CD4-positive, alpha-beta T cell treated with Interleukin-2 at 100 ng/mL for 4 hours (primary cell): Measurements from ENCODE around the gene HAGHL.
"Not testable (repeated sequence)": the region's sequence is repeated elsewhere in the genome, so short reads cannot be mapped to it uniquely, and the experiment has no call there.

Experiments
- DNase-seq: peaks from one replicate; pipeline ENCODE4 v3.0.0-alpha.2; 2020; ENCODE audit warnings: low spot score

HAGHL gene

DNA sequence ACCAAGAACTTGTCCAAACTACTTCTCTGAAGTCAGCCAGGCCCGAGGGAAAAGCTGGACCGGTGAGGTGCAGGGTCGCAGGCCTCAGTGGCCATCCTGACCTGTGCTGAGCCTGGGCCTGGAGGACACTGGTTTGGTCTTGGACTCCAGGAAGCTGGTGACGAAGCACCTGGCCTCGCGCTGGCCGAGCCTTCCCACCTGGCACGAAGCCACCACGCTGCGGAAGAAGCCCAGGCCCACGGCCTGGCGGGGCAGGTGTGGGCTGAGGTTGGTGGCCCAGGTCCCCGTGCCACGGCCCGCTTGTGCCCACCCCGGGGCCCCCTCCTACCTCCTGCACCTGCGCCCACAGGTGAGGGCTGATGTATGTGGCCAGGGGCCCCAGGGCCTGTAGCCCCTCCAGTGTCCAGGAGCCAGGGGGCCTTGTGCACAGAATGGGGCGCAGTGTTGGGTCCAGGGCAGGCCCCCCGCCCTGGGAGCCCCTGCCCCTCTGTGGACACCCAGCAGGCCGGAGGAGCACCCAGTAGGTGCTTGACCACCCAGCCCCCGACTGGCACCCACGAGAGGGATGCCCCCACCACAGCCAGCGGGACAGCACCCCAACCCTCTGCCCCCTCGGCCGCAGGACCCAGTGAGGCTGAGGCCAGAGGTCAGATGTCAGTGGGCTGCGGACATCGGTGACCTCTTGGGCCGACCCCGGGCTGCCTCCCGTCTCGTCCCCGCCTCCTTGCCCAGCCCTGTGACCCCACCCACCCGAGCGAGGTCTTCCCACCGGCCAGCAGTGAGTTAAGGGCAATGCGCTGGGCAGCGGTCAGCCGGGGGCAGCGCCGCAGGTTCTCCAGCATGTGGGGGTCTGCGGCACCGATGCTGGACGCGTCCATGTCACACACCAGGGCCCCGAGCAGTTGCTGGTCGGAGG is 47.4 kb downstream of the HAGHL start:
- no peak for DNase-seq

DNA sequence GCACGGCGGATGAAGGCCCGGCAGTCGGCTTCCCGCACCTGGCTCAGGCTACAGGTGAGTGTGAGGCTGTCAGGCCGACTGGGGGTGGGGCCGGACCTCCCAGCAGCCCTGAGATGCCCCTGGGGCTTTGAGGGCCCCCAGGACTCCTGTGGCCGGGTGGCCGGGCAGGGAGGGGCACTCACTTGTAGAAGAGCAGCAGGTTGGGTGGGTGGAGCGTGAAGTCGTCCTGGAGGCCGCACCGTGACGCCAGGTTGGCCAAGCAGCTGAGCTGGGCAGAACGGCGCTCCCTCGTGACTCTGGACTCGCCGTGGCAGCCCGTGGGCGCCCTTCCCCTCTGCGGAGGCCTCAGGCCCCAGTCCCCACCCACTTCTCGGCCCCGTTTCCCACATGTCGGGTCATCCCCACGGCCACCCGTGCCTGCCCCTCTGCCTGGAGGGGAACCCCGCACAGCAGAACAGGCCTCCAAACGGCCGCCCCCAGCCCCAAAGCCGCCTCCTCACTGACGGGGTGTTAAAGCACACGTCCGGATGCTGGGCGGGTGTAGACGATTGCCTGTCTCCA is 48.4 kb downstream of the HAGHL start:
- no peak for DNase-seq

DNA sequence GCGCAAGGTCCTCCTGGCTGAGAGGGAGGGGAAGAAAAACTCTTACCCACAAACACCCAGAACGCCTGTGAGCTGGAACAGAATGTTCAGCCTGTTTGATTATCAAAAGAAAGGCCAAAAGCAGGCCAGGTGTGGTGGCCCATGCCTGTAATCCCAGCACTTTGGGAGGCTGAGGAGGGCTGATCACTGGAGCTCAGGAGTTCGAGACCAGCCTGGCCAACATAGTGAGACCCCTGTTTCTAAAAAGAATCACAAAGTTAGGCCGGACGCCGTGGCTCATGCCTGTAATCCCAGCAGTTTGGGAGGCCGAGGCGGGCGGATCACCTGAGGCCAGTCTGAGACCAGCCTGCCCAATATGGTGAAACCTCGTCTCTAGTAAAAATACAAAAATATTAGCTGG is 49.4 kb downstream of the HAGHL start:
- not testable (repeated sequence) for DNase-seq

DNA sequence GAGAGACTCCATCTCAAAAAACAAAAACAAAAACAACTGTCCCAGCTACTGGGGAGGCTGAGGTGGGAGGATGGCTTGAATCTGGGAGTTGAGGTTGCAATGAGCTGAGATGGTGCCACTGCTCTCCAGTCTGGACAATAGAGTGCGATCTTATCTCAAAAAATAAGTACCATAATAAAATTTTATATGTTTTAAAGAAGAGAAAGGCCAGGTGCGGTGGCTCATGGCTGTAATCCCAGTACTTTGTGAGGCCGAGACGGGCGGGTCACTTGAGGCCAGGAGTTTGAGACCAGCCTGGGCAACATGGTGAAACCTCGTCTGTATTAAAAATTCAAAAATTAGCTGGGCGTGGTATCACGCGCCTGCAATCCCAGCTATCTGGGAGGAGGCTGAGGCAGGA is 49.9 kb downstream of the HAGHL start:
- DNase-seq = no peak

DNA sequence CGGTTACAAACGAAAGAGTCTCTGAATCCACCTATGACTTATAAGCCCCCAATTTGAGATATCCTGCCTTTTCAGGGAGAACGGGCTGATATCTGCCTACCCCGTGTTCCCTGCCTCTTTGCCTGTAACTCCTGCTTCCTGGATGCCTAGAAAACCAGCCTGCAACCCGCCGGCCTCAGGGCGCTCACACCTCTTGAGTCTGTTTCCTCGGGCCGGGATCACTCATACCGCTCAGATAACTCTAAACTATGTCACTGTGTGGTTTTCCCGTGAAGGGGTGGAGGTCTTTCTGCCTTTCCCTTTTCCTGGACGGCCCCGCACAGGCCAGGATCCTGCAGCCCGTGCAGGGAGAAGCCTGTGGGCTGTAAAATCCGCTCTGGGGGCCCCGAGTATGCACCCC is 50.9 kb downstream of the HAGHL start:
- no peak for DNase-seq

DNA sequence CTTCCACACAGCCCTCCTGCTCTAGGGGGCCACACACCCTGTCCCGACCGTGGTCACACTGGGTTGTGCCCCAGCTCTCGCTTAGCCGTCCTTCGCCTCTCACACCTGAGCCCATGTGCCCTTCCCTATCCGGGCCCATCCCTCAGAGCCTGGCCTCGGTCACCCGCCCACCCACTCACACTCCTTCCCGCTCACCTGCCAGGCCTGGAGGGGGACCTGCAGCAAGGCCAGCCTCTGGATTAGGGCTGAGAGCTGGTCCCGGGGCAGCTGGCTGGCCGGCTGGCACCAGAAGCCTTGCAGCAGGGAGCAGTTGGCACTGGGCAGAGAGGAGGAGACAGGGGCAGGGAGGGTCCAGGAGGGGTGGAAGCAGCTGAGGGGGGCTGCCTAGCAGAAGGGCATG is 51.5 kb downstream of the HAGHL start:
- no peak for DNase-seq

DNA sequence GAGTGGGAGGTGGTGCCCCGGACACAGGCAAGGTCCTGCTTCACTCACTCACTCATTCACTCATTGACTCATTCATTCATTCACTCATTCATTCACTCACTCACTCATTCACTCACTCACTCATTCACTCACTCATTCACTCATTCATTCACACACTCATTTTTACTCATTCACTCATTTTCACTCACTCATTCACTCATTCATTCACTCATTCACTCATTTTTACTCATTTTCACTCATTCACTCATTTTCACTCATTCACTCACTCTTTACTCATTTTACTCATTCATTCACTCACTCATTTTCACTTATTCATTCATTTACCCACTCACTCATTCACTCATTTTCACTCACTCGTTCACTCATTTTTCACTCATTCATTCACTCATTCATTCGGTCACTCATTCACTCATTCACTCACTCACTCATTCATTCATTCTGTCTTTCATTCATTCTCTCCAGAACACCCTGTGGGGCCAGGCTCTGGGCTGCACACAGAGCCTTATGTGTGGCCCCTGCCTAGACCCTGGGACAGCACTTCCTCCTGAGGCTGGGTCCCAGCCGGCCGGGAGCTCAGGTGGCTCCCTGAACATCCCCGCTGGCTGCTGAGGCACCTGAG is 52.1 kb downstream of the HAGHL start:
- DNase-seq = no peak
